Endodermal cell (in vitro differentiated cells): ENCODE results near the gene CEPT1. TPM values are rescaled to one million over a fixed set of nuclear protein-coding genes. Genes with fewer than 3 reads are reported as not detected.

Experiments
- DNase-seq: peaks from one replicate; pipeline ENCODE4 v3.0.0-alpha.2; 2017
- H3K27ac ChIP-seq: 2 replicates; pipeline ENCODE4 v1.5.1; 2013; ENCODE audit warnings: mild to moderate bottlenecking, low read depth, low read length, moderate library complexity
- H3K27me3 ChIP-seq: 2 replicates; pipeline ENCODE4 v1.6.1; 2013; ENCODE audit warnings: mild to moderate bottlenecking, low read length, moderate library complexity; ENCODE audit not compliant: insufficient read depth, control insufficient read depth, poor library complexity, severe bottlenecking
- H3K36me3 ChIP-seq: 2 replicates; pipeline ENCODE4 v1.7.0; 2013; ENCODE audit warnings: mild to moderate bottlenecking, low read length, moderate library complexity; ENCODE audit not compliant: control insufficient read depth, insufficient read depth
- H3K4me1 ChIP-seq: one replicate; pipeline ENCODE4 v1.7.0; 2013; ENCODE audit warnings: low read length; ENCODE audit not compliant: control insufficient read depth, insufficient read depth
- H3K4me3 ChIP-seq: 2 replicates; pipeline ENCODE4 v1.5.1; 2013; ENCODE audit warnings: mild to moderate bottlenecking, low read length, moderate library complexity
- H3K9ac ChIP-seq: 2 replicates; pipeline ENCODE4 v1.6.1; 2013; ENCODE audit warnings: mild to moderate bottlenecking, low read length, moderate library complexity; ENCODE audit not compliant: poor library complexity, severe bottlenecking; ENCODE audit errors: extremely low read depth
- H3K9me3 ChIP-seq: 2 replicates; pipeline ENCODE4 v1.6.1; 2013; ENCODE audit warnings: mild to moderate bottlenecking, low read length, moderate library complexity; ENCODE audit not compliant: control insufficient read depth
- H3K27ac Mint-ChIP-seq: 2 replicates; pipeline ENCODE4 v1.8.0; 2020; ENCODE audit warnings: mixed read lengths
- H3K27me3 Mint-ChIP-seq: 2 replicates; pipeline ENCODE4 v1.8.0; 2021; ENCODE audit warnings: mild to moderate bottlenecking, mixed read lengths; ENCODE audit not compliant: insufficient read depth
- H3K36me3 Mint-ChIP-seq: 2 replicates; pipeline ENCODE4 v1.8.0; 2020; ENCODE audit warnings: low read depth, mixed read lengths
- H3K4me1 Mint-ChIP-seq: 2 replicates; pipeline ENCODE4 v1.8.0; 2020; ENCODE audit warnings: mixed read lengths
- H3K4me3 Mint-ChIP-seq: 2 replicates; pipeline ENCODE4 v1.8.0; 2020; ENCODE audit warnings: mild to moderate bottlenecking, moderate library complexity, mixed read lengths
- H3K9me3 Mint-ChIP-seq: 2 replicates; pipeline ENCODE4 v1.8.0; 2020; ENCODE audit warnings: mild to moderate bottlenecking, mixed read lengths
- WGBS, 2 experiments: methylation state at CpG; one replicate each; pipeline versions ENCODE4 v1.1.5 to v1.1.7; 2013; ENCODE audit warnings: missing lambda C conversion rate in 2 of 2, mixed read lengths in 1 of 2; ENCODE audit not compliant: insufficient coverage in 1 of 2, insufficient read length in 1 of 2; 5-methylcytosine and 5-hydroxymethylcytosine counted together
- total RNA-seq, 2 donors: library from RNA; stranded (reverse); fragmentation: NEBNext Ultra II Directional in 1 of 2; extraction: Animal tissue kit (Norgen Biotek cat#: 25700) in 1 of 2; gene quantifications; 2 replicates in 1 of 2; 3 replicates in 1 of 2; pipeline ENCODE4 v1.2.1, GENCODE V29; 2021
- TF ChIP-seq, protein P1 (sequence below): fragments of 200-600 bp; sonication (generic); conservative IDR thresholded peaks from 2 replicates; pipeline ENCODE4 v1.5.0; 2021; ENCODE audit warnings: antibody characterized with exemption, mild to moderate bottlenecking

CEPT1 gene
- total RNA-seq, 2 donors from 2014 or later: 28.0 to 33.3 TPM

GRCh38 chr1:111234258-111234657 lies 94.2 kb downstream of the CEPT1 start:
- WGBS, 2 experiments: 94% methylated on average over 4 of the region's 4 CpGs
- no peak overlapping the region for H3K4me3 Mint-ChIP-seq

More at GRCh38 chr1:111234258-111234657, 94.2 kb downstream of the CEPT1 start:
- H3K27me3 ChIP-seq: no peaks in the 10 kb centered on the region
- no peak overlapping the region for H3K27ac ChIP-seq
- Mint-ChIP-seq H3K9me3 (peaks cover 3% of the 10 kb centered on the region), H3K4me1 (peaks cover 20% of the 10 kb centered on the region), H3K27me3 (no peaks in the 10 kb centered on the region), H3K27ac (no peak overlapping the region), H3K36me3 (no peaks in the 10 kb centered on the region)
- peaks cover 3% of the 10 kb centered on the region for H3K4me1 ChIP-seq
- H3K9ac ChIP-seq: no peak overlapping the region
- no peak for DNase-seq
- no peak overlapping the region for H3K4me3 ChIP-seq
- H3K36me3 ChIP-seq: no peaks in the 10 kb centered on the region
- H3K9me3 ChIP-seq: no peaks in the 10 kb centered on the region
- TF ChIP-seq, protein P1, sequence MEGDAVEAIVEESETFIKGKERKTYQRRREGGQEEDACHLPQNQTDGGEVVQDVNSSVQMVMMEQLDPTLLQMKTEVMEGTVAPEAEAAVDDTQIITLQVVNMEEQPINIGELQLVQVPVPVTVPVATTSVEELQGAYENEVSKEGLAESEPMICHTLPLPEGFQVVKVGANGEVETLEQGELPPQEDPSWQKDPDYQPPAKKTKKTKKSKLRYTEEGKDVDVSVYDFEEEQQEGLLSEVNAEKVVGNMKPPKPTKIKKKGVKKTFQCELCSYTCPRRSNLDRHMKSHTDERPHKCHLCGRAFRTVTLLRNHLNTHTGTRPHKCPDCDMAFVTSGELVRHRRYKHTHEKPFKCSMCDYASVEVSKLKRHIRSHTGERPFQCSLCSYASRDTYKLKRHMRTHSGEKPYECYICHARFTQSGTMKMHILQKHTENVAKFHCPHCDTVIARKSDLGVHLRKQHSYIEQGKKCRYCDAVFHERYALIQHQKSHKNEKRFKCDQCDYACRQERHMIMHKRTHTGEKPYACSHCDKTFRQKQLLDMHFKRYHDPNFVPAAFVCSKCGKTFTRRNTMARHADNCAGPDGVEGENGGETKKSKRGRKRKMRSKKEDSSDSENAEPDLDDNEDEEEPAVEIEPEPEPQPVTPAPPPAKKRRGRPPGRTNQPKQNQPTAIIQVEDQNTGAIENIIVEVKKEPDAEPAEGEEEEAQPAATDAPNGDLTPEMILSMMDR: no peak

Other genes starting within 250 kb of the CEPT1 start
- gene LRIF1, start 176.3 kb upstream of the CEPT1 start, total RNA-seq: 10 to 100 TPM; 13.7 to 20.1 TPM
- 10 to 100 TPM; 49.7 to 64.9 TPM for gene DRAM2, start 130 bp upstream of the CEPT1 start, total RNA-seq
- 1 to 10 TPM in 1 of 2 donors, under 1 TPM in 1; 0.89 to 2.6 TPM for gene DENND2D, start 60.4 kb downstream of the CEPT1 start, total RNA-seq
- gene CHI3L2, start 87.5 kb downstream of the CEPT1 start, total RNA-seq: not detected
- gene CHIA, start 150.6 kb downstream of the CEPT1 start, total RNA-seq: not detected